ENCODE measurements around the gene TAOK3. TPM values are rescaled to one million over a fixed set of nuclear protein-coding genes. Genes with fewer than 3 reads are reported as not detected.
A peak's percentile ranks its signal among the peaks of the same experiment; 100 is the strongest.

TAOK3 gene
- total and polyA plus RNA-seq, 9 of the 15 experiments (the other 6 are each of a cell fraction or from before 2014, with no cell fraction given) = 24.3 to 83.5 (median 47.1) TPM

DNA sequence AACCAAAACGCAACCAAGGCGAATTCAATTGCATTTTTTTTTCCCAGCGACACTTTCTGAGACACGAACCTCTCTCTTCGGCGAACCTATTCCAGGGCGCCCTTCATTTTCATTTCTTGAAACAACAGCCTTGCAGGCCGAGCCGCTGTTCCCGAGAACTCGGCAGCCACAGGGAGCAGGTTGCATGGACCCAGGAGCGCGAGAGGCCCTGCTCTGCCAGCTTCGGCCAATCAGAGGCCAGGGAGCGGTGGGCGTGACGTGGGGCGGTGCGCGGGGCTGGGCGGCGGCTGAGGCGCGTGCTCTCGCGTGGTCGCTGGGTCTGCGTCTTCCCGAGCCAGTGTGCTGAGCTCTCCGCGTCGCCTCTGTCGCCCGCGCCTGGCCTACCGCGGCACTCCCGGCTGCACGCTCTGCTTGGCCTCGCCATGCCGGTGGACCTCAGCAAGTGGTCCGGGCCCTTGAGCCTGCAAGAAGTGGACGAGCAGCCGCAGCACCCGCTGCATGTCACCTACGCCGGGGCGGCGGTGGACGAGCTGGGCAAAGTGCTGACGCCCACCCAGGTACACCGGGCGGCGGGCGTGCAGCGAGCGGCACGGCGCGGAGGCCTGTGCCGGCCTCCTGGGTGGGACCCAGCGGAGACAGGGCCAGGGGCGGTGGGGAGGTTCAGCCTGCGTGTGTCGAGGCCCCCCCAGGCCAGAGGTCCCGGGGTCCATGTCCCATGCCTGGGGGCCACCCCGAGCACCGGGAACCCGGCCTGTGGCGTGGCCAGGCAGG is 236.7 kb downstream of the TAOK3 start, which contains the start of gene PEBP1 (continued):
- TF ChIP-seq SP2 (IDR thresholded peaks at IDR 0.05; ENCODE audit: extremely low read depth, low read depth, low read length, poor library complexity, severe bottlenecking) (no peak), L3MBTL2 (IDR thresholded peaks at IDR 0.05) (peak; percentile 93), ZNF174 (CRISPR knock-in tag; IDR thresholded peaks at IDR 0.05) (no peak), TGIF2 (CRISPR knock-in tag; IDR thresholded peaks at IDR 0.05) (peak; percentile 62; the same call in 1 of the 2 replicates), KLF10 (CRISPR knock-in tag; IDR thresholded peaks at IDR 0.05) (no peak), GTF2A2 (tag; IDR thresholded peaks at IDR 0.05) (no peak), ZNF431 (CRISPR knock-in tag; IDR thresholded peaks at IDR 0.05) (peak; percentile 87), RBM34 (IDR thresholded peaks at IDR 0.05; ENCODE audit: borderline replicate concordance, insufficient read depth, low read length) (no peak), SMARCA4 (IDR thresholded peaks at IDR 0.05) (no peak), RCOR1 (IDR thresholded peaks at IDR 0.05; ENCODE audit: borderline replicate concordance in 1 of 2, low read depth in 2 of 2, low read length in 2 of 2) (no peak), HNRNPLL (IDR thresholded peaks at IDR 0.05; ENCODE audit: low read depth, low read length, poor library complexity, severe bottlenecking) (peak; percentile 27), ZNF232 (CRISPR knock-in tag; IDR thresholded peaks at IDR 0.05) (peak; percentile 42; the same call in 1 of the 2 replicates), KHSRP (IDR thresholded peaks at IDR 0.05) (no peak)
- TF ChIP-seq, protein P1, sequence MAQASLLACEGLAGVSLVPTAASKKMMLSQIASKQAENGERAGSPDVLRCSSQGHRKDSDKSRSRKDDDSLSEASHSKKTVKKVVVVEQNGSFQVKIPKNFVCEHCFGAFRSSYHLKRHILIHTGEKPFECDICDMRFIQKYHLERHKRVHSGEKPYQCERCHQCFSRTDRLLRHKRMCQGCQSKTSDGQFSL (CRISPR knock-in tag; IDR thresholded peaks at IDR 0.05) = peak; percentile 86
- TF ChIP-seq, protein P1 (tag; IDR thresholded peaks at IDR 0.05) = no peak
- TF ChIP-seq, protein P2, sequence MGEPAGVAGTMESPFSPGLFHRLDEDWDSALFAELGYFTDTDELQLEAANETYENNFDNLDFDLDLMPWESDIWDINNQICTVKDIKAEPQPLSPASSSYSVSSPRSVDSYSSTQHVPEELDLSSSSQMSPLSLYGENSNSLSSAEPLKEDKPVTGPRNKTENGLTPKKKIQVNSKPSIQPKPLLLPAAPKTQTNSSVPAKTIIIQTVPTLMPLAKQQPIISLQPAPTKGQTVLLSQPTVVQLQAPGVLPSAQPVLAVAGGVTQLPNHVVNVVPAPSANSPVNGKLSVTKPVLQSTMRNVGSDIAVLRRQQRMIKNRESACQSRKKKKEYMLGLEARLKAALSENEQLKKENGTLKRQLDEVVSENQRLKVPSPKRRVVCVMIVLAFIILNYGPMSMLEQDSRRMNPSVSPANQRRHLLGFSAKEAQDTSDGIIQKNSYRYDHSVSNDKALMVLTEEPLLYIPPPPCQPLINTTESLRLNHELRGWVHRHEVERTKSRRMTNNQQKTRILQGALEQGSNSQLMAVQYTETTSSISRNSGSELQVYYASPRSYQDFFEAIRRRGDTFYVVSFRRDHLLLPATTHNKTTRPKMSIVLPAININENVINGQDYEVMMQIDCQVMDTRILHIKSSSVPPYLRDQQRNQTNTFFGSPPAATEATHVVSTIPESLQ (CRISPR knock-in tag; IDR thresholded peaks at IDR 0.05) = peak; percentile 81; the same call in 1 of the 2 replicates
- TF ChIP-seq, protein P3, sequence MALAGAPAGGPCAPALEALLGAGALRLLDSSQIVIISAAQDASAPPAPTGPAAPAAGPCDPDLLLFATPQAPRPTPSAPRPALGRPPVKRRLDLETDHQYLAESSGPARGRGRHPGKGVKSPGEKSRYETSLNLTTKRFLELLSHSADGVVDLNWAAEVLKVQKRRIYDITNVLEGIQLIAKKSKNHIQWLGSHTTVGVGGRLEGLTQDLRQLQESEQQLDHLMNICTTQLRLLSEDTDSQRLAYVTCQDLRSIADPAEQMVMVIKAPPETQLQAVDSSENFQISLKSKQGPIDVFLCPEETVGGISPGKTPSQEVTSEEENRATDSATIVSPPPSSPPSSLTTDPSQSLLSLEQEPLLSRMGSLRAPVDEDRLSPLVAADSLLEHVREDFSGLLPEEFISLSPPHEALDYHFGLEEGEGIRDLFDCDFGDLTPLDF (CRISPR knock-in tag; IDR thresholded peaks at IDR 0.05) = peak; percentile 70; the same call in 1 of the 2 replicates
- TF ChIP-seq, protein P4, sequence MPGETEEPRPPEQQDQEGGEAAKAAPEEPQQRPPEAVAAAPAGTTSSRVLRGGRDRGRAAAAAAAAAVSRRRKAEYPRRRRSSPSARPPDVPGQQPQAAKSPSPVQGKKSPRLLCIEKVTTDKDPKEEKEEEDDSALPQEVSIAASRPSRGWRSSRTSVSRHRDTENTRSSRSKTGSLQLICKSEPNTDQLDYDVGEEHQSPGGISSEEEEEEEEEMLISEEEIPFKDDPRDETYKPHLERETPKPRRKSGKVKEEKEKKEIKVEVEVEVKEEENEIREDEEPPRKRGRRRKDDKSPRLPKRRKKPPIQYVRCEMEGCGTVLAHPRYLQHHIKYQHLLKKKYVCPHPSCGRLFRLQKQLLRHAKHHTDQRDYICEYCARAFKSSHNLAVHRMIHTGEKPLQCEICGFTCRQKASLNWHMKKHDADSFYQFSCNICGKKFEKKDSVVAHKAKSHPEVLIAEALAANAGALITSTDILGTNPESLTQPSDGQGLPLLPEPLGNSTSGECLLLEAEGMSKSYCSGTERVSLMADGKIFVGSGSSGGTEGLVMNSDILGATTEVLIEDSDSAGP (CRISPR knock-in tag; IDR thresholded peaks at IDR 0.05) = 0 out of 2 replicates have a peak, but pooled peaks have one; percentile 14
- TF ChIP-seq, protein P5, sequence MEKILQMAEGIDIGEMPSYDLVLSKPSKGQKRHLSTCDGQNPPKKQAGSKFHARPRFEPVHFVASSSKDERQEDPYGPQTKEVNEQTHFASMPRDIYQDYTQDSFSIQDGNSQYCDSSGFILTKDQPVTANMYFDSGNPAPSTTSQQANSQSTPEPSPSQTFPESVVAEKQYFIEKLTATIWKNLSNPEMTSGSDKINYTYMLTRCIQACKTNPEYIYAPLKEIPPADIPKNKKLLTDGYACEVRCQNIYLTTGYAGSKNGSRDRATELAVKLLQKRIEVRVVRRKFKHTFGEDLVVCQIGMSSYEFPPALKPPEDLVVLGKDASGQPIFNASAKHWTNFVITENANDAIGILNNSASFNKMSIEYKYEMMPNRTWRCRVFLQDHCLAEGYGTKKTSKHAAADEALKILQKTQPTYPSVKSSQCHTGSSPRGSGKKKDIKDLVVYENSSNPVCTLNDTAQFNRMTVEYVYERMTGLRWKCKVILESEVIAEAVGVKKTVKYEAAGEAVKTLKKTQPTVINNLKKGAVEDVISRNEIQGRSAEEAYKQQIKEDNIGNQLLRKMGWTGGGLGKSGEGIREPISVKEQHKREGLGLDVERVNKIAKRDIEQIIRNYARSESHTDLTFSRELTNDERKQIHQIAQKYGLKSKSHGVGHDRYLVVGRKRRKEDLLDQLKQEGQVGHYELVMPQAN (IDR thresholded peaks at IDR 0.05; ENCODE audit: borderline replicate concordance) = peak; percentile 61; the same call in 1 of the 2 replicates

Measured in K562 (cell line).